ENCODE results near the gene DDX3X. TPM values are rescaled to one million over a fixed set of nuclear protein-coding genes. Genes with fewer than 3 reads are reported as not detected.

Gene DDX3X
- total RNA-seq, 4 donors from 2014 or later: 161 to 383 (median 228) TPM

- 97% methylated on average over 4 of the region's 4 CpGs for WGBS
These were observed 14.6 kb downstream of the DDX3X start for GRCh38 chrX:41348551-41348950.

GRCh38 chrX:41350150-41350975 is 16.4 kb downstream of the DDX3X start:
- Histone ChIP-seq H3K27ac (no peak overlapping the region), H3K36me3 (peaks cover 32% of the 10 kb centered on the region), H3K4me3 (no peak overlapping the region), H3K4me1 (no peaks in the 10 kb centered on the region), H3K27me3 (no peaks in the 10 kb centered on the region), H3K9me3 (no peaks in the 10 kb centered on the region)
- TF ChIP-seq POLR2A (IDR thresholded peaks at IDR 0.05) (no peak), EP300 (IDR thresholded peaks at IDR 0.05) (no peak)
- WGBS: 83% methylated on average over 6 of the region's 6 CpGs
- no peak for DNase-seq (ENCODE audit: low spot score in 2 of 2)

More at GRCh38 chrX:41348551-41348950, 14.6 kb downstream of the DDX3X start:
- Histone ChIP-seq H3K4me1 (no peaks in the 10 kb centered on the region), H3K4me3 (no peak overlapping the region), H3K36me3 (peaks cover 46% of the 10 kb centered on the region), H3K27ac (no peak overlapping the region), H3K27me3 (no peaks in the 10 kb centered on the region), H3K9me3 (no peaks in the 10 kb centered on the region)
- no peak for TF ChIP-seq CTCF (IDR thresholded peaks at IDR 0.05)
- TF ChIP-seq POLR2A (IDR thresholded peaks at IDR 0.05): no peak
- no peak for TF ChIP-seq EP300 (IDR thresholded peaks at IDR 0.05)
- no peak for TF ChIP-seq POLR2AphosphoS5 (IDR thresholded peaks at IDR 0.05)
- no peak for DNase-seq (ENCODE audit: low spot score in 2 of 2)

GRCh38 chrX:41350976-41351569 is 17.1 kb downstream of the DDX3X start:
- Histone ChIP-seq H3K4me1 (no peaks in the 10 kb centered on the region), H3K36me3 (peaks cover 25% of the 10 kb centered on the region), H3K27ac (no peak overlapping the region), H3K9me3 (no peaks in the 10 kb centered on the region), H3K27me3 (no peaks in the 10 kb centered on the region), H3K4me3 (no peak overlapping the region)
- 66% methylated on average over 3 of the region's 3 CpGs for WGBS
- no peak for TF ChIP-seq EP300 (IDR thresholded peaks at IDR 0.05)
- TF ChIP-seq CTCF (IDR thresholded peaks at IDR 0.05): no peak
- no peak for TF ChIP-seq POLR2AphosphoS5 (IDR thresholded peaks at IDR 0.05)
- no peak for TF ChIP-seq POLR2A (IDR thresholded peaks at IDR 0.05)
- no peak for DNase-seq (ENCODE audit: low spot score in 2 of 2)

- Histone ChIP-seq H3K9me3 (no peaks in the 10 kb centered on the region), H3K27me3 (no peaks in the 10 kb centered on the region), H3K36me3 (peaks cover 16% of the 10 kb centered on the region), H3K4me3 (no peak overlapping the region), H3K4me1 (no peaks in the 10 kb centered on the region), H3K27ac (no peak overlapping the region)
- TF ChIP-seq POLR2AphosphoS5 (IDR thresholded peaks at IDR 0.05) (no peak), POLR2A (IDR thresholded peaks at IDR 0.05) (no peak), EP300 (IDR thresholded peaks at IDR 0.05) (no peak)
- WGBS: 75% methylated on average over 3 of the region's 3 CpGs
- DNase-seq (ENCODE audit: low spot score in 2 of 2): no peak
These were observed 18.0 kb downstream of the DDX3X start for GRCh38 chrX:41351923-41352322.

GRCh38 chrX:41352329-41352838 is 18.4 kb downstream of the DDX3X start:
- 72% methylated on average over 3 of the region's 3 CpGs for WGBS
- TF ChIP-seq POLR2AphosphoS5 (IDR thresholded peaks at IDR 0.05): no peak
- H3K4me3 ChIP-seq: no peak overlapping the region
- no peaks in the 10 kb centered on the region for H3K4me1 ChIP-seq
- H3K27ac ChIP-seq: no peak overlapping the region
- DNase-seq (ENCODE audit: low spot score in 2 of 2): no peak
- H3K36me3 ChIP-seq: peaks cover 12% of the 10 kb centered on the region
- H3K9me3 ChIP-seq: no peaks in the 10 kb centered on the region
- H3K27me3 ChIP-seq: no peaks in the 10 kb centered on the region

GRCh38 chrX:41353985-41354384 is 20.0 kb downstream of the DDX3X start:
- WGBS: 85% methylated on average over 3 of the region's 3 CpGs
- H3K27me3 ChIP-seq: no peaks in the 10 kb centered on the region
- H3K36me3 ChIP-seq: no peaks in the 10 kb centered on the region
- H3K4me3 ChIP-seq: no peak overlapping the region
- TF ChIP-seq CTCF (IDR thresholded peaks at IDR 0.05) (no peak), POLR2AphosphoS5 (IDR thresholded peaks at IDR 0.05) (no peak), POLR2A (IDR thresholded peaks at IDR 0.05) (no peak), EP300 (IDR thresholded peaks at IDR 0.05) (no peak)
- H3K4me1 ChIP-seq: no peaks in the 10 kb centered on the region
- no peak for DNase-seq (ENCODE audit: low spot score in 2 of 2)
- no peak overlapping the region for H3K27ac ChIP-seq
- H3K9me3 ChIP-seq: no peaks in the 10 kb centered on the region

Measured in suprapubic skin (tissue), 4 donors.